Measurements from ENCODE around the gene ZNF277. TPM values are rescaled to one million over a fixed set of nuclear protein-coding genes. Genes with fewer than 3 reads are reported as not detected.
"Not testable (repeated sequence)": the region's sequence is repeated elsewhere in the genome, so short reads cannot be mapped to it uniquely, and the experiment has no call there.

The ZNF277 gene
- polyA plus RNA-seq, 3 donors, result 36.2 to 43.3 (median 38.6) TPM

DNA sequence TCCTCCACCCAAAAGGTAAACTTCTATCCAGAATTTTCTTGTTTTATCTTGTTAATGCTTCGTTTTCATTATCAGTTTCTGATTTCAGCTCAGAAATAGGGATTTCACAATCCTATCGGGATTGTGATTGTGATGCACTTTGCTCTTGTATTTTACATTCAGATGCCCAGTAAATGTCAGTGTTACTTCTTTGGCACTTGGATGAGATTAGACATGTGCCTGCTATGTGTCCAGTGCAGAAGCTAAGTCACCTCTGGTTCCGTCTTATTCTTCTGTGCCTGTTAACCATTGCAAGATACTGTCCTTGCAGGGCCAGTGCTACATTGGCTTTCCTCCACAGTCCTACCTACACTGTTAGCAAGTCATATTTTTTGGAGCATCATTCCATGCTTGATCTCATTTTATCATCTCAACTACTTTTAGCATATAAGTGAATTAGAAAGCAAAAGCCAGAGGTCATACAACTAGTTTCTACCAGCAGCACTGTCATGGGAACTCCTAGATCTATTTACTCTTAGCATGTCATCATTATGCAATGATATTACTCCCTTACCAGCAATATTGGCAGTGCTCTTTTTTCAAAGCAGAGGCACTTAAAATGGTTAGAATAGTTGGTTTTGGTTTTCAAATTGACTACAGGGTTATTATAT is 26.7 kb downstream of the ZNF277 start:
- no peak for DNase-seq (ENCODE audit: extremely low read depth in 1 of 11, low read depth in 9 of 11, low spot score in 4 of 11)

DNA sequence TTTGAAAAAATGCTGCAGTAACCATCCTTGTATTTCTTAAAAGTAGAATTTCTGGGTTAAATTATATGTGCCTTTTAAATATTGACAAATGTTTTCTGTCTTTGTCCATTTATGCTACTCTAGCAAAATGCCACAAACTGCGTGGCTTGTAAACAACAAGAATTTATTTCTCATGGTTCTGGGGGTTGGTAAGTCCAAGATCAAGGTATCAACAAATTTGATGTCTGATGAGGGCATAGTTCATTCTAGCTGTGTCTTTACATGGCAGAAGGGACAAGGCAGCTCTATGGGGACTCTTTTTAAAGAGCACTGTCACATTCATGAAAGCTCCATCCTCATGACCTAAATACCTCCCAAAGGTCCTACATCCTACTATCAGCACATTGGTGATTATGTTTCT is 27.7 kb downstream of the ZNF277 start:
- DNase-seq (ENCODE audit: extremely low read depth in 1 of 11, low read depth in 9 of 11, low spot score in 4 of 11), result no peak

DNA sequence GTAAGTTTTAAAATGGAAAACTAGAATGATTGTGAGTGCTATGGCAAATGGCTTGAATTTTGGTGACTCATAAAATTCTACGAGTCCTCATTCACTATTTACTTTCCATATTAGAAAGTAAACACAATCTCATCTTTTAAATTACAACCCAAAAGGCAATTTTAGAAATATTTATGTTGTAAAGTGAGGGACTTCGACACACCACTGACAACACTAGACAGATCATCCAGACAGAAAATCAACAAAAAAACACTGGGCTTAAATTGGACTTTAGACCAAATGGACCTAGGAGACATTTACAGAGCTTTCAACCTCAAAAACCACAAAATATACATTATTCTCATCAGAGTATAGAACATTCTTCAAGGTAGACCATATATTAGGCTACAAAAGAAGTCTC is 30.1 kb downstream of the ZNF277 start:
- no peak for DNase-seq (ENCODE audit: extremely low read depth in 1 of 11, low read depth in 9 of 11, low spot score in 4 of 11)

DNA sequence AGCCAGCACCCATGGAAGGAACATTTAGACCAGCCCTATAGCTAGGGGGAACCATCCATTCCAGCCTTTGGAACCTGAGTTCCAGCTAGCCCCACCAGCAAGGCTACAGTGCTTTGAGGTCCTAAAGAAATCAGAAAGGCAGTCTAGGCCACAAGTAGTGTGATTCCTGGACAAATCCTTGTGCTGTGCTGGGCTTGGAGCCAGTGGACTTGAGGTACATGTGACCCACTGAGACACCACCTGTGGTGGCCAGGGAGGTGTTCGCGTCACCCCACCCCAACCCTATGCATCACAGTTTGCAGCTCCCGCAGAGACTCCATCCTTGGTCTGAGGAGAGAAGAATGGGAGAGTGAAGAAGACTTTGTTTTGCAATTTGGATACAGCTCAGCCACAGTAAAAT is 31.8 kb downstream of the ZNF277 start:
- DNase-seq (ENCODE audit: extremely low read depth in 1 of 11, low read depth in 9 of 11, low spot score in 4 of 11), result no peak

DNA sequence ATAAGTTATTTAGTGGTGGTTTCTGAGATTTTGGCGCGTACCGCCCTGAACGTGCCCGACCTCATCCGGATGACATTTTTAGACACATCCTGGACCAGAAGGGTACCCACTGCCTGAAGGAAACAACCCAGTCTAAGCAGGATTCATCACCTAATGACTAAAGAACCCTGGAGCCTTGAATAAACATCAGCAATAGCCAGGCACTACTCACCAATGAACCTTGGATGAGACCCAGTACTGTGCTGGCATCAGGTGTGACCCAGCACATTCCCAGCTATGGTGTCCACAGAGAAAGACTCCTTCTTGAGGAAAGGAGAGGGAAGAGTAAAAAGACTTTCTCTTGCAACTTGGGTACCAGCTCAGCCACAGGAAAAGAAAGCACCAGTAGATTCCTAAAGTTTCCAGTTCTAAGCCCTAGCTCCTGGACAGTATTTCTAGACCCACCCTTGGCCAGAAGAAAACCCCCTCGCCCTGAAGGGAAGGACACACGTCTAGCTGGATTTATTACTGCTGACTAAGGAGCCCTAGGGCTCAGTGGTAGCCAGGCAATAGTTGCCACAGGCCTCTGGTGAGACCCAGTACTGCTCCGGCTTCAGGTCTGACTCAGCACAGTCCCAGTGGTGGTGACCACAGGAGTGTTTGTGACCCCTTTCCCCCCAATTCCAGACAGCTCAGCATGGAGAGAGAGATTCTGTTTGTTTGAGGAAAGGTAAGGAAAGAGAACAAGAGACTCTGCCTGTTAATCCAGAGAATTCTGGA is 32.5 kb downstream of the ZNF277 start:
- DNase-seq (ENCODE audit: extremely low read depth in 1 of 11, low read depth in 9 of 11, low spot score in 4 of 11), result no peak

DNA sequence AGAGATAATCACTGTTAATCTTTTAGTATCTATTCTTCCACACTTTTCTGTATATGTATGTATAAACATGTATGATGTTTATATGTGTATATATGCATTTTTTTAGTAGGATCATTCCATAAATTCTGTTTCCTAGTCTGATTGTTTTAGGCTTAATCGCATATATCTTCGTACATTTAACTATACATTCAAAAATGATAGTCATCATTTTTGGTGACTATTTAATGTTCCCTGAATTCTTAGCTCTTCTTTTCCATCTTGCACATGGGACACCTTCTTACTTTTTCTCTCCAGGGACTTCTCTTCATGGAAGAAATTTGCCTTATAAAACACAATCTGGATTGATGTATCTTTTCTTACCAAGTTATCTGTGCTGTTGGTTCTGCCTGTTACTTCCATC is 42.1 kb downstream of the ZNF277 start:
- no peak for DNase-seq (ENCODE audit: extremely low read depth in 1 of 11, low read depth in 9 of 11, low spot score in 4 of 11)

DNA sequence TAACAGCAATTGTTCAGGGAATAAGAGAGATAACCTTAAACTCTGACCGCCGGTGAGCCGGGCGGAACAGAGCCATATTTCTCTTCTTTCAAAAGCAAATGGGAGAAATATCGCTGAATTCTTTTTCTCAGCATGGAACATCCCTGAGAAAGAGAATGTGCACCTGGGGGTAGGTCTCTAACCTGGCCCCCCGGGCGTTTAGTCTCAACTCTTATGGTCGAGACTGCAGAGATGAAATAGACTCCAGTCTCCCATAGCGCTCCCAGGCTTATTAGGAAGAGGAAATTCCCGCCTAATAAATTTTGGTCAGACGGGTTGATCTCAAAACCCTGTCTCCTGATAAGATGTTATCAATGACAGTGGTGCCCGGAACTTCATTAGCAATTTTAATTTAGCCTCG is 43.5 kb downstream of the ZNF277 start:
- DNase-seq (ENCODE audit: extremely low read depth in 1 of 11, low read depth in 9 of 11, low spot score in 4 of 11), result not testable (repeated sequence)

DNA sequence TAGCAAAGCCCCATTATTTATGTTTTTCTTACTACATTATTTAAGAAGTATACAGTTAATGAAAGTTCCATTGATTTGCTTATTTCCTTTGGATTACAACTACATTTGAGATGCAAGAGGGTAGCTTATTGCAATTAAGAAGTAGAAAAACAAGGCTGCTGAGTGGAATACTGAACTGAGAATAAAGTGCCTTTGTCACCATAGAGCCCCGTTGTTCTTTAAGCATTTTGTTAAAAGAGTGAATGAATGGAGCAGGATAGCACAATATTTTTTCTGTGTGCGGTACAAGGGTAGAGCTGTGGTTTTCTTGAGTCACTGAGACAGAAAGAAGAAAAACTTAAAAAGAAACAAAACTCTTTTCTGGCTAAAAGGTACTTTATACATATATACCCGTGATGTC is 45.6 kb downstream of the ZNF277 start:
- no peak for DNase-seq (ENCODE audit: extremely low read depth in 1 of 11, low read depth in 9 of 11, low spot score in 4 of 11)

DNA sequence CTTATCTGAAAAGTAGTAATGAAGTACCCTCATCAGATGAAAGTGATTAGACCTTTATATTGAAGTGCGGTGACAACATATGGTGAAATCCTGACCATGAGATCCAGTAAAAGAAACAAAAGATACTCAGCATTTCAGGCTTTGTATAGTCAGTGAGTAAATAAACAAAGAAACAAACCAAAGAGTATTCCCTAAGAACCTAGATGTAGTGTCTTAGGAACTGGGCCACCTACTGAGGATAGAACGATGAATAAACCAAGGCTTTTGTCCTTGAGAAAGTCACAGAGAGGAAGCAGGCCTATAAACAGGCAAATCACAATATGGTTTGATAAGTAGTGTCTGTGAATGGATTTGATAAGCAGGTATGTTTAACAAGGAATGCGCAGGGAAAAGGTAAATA is 46.2 kb downstream of the ZNF277 start:
- DNase-seq (ENCODE audit: extremely low read depth in 1 of 11, low read depth in 9 of 11, low spot score in 4 of 11), result no peak

DNA sequence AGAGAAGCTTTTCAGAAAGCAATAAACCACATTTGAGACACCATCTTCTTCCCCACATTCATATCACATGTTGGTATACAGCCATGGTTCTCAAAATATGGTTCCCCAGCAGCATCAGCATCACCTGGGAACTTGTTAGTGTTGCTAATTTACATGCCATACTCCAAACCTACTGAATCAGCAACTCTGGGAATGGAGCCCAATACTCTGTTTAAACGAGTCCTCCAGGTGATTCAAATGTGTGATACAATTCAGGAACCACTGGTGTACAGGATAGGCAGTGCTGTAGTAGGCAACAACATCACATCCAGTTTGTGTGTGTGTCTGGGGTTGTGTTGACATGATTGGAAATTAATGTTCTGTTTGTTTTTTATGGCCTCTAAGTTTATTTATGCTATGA is 47.7 kb downstream of the ZNF277 start:
- DNase-seq (ENCODE audit: extremely low read depth in 1 of 11, low read depth in 9 of 11, low spot score in 4 of 11), result no peak

DNA sequence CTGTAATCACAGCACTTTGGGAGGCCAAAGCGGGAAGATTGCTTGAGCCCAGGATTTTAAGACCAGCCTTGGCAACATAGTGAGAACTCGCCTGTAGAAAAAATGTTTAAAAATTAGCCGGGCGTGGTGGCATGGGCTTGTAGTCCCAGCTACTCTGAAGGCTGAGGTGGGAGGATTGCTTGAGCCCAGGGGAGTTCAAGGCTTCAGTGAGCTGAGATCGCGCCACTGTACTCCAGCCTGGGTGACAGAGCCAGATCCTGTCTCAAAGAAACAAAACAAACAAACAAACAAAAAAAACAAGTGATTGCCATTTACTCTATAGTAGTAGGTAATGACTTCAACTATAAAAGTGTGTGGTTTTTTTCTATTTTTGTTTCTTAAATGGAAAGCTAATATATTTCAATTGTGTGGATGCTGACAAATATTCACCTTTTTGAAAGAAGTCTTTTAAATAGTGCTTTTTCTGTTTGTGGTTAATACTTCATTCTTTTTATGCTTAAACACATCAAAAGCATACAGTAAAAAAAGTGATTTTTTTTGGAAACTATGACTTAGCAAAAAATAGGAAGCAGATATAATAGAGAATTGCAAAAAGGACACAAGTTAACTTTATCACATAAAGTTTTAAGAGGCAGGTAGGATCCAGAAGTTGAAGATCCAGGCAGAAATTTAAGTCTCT is 48.4 kb downstream of the ZNF277 start:
- DNase-seq (ENCODE audit: extremely low read depth in 1 of 11, low read depth in 9 of 11, low spot score in 4 of 11), result no peak

DNA sequence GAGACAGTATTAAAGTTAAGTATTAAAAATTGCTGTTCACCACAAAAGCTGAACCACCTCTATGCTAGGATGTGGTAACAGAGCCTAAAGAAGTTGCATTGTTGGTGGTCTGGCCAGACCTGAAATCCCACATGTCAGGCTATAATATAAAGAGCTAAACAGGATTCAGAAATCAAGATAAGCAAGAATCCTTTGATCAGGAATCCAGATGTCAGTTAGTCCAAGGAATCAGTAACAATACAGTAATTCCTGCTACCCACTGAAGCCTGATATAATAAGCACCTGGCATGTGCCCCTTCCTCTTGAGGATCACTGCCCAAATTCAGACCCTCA is 48.9 kb downstream of the ZNF277 start:
- DNase-seq (ENCODE audit: extremely low read depth in 1 of 11, low read depth in 9 of 11, low spot score in 4 of 11), result peak in 2 of 11 donors; percentile 5 to 9

DNA sequence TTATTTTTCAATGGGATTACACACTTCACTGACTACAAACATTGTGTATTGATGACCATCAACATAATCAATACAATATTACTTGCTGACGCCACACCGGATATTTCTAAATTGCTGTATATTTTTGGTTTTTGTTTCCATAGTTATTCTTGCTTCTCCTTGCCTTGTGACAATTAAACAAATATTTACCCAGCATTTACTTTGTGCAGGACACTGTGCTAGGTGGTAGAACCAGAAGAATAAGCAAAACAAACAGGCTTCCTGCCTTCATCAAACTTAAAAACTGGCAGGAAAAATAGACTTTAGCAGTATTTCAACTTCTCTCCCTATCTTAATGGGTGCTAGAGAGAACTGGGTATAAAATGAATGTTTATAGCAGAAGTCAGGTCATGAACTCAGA is 50.6 kb downstream of the ZNF277 start:
- DNase-seq (ENCODE audit: extremely low read depth in 1 of 11, low read depth in 9 of 11, low spot score in 4 of 11), result no peak

DNA sequence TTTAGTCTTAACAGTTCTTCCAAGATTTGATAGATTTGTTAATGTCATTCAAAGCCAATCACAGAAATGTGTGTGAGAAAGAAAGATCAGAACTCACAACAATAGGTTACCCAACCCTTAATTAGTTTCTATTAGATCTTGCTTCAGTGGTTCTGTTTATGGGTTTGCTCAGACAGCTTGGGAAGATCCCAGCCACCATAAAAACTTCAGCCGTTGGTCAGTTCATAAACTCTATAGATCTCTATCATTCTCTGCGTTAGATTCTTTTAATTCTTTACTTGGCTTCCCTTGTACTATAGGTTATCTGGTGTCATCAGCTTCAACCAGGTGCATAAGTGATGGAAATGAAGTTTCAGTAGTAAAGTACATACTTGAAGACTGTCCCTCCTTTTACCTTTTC is 54.4 kb downstream of the ZNF277 start:
- no peak for DNase-seq (ENCODE audit: extremely low read depth in 1 of 11, low read depth in 9 of 11, low spot score in 4 of 11)

DNA sequence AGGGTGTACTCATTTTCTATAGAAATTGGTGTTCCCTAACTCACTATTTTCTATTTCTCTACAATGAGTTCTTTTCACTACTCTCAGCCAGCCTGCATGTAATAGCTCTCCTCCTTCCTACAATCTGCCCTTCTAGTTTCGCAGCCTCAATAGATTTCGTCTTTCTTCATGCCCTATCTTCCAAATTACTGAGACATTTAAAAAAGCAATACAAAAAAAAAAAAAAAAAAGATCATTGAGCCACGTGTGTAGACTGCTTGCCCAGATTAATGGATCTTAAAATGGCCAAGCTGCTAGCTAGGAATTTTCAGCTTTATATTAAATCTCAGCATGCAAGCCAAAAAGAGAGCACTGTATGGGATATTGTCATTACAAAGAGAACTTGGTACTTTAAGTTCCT is 55.5 kb downstream of the ZNF277 start:
- no peak for DNase-seq (ENCODE audit: extremely low read depth in 1 of 11, low read depth in 9 of 11, low spot score in 4 of 11)

DNA sequence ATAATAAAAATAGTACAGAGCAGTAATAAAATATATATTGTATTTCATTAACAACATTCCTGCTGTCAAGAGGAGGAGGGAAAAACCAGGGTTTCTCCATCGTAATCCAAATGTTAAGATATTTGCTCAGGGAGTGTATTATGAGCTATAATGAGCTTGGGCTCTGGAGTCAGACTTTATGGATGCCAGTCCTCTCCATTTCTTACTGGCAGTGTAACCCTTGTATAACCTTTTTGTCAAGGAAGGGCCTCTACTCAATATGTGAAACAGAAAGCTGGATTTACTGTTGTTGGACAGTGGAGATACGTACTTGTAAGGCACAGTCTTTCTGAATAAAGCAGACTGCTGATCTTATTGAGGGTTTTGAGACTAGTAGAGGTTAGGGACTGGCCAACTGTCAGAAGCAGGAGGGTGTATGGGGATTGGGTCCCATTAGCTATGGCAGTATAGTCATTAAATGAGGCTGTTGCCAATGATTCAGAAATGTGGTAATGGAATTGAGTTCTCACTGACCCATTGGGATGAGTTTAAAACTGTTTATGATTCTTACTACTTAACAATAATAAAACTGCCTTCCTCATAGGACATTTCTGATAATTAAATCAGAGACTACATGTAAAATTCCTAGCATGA is 56.5 kb downstream of the ZNF277 start:
- no peak for DNase-seq (ENCODE audit: extremely low read depth in 1 of 11, low read depth in 9 of 11, low spot score in 4 of 11)

DNA sequence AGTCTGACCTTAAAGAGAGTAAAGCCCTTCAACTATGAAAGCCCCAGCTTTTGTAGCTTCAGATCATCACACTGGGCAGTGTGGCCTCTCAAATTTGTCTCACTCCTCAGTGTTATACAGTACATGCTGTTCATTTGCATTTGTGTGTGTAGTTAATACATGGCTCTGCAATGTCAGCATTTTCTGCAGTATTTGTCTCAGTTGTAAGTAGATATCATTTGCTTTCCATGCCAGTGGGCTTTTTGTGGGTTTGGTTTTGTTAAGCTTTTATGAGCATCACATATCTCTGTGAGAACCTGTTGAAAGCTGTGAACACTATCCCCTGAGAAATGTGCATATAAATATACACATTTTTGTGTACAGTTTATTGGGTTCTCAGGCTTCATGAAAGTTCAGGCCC is 57.0 kb downstream of the ZNF277 start:
- DNase-seq (ENCODE audit: extremely low read depth in 1 of 11, low read depth in 9 of 11, low spot score in 4 of 11), result no peak

DNA sequence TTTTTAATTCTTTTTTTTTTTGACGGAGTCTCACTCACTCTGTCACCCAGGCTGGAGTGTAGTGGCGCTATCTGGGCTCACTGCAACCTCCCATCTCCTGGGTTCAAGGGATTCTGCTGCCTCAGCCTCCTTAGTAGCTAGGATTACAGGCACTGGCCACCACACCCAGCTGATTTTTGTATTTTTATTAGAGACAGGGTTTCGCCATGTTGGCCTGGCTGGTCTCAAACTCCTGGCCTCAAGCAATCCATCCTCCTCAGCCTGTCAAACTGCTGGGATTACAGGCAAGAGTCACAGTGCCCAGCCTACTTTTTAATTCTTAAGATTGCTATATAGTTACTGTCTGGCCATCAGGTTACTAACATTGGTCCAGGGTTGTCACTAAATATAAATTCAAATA is 59.6 kb downstream of the ZNF277 start:
- DNase-seq (ENCODE audit: extremely low read depth in 1 of 11, low read depth in 9 of 11, low spot score in 4 of 11), result no peak

DNA sequence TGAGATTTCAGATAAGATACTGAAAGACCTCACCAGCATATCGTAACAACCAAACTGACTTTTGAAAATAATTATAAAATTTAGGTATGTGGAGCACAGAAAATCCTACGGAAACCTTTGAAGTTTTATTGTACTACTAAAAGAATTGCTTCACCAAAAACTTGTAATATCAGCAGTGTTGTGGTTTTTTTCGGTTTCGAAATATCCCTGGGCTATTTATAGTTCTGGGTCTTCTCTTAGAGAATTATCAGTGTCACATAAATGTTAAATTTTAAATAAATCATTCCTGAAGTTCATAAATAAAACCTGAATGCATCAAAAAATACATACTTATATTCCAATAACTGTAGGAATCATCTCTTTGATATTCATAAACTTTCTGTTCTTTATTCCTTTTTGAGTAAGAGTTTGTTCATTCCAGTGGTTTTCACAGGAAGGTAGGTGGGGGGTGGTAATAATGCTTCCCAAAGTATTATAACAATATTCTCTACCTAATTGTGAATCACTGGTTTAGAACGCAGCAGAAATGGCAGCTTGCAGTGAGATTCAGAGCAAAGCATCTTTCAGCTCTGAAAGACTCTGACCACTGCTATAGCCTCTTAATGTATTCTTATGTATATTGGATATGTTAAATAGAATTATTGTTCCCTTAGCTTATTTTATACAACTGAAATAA is 60.2 kb downstream of the ZNF277 start:
- DNase-seq (ENCODE audit: extremely low read depth in 1 of 11, low read depth in 9 of 11, low spot score in 4 of 11), result no peak
